Left ventricle myocardium inferior (tissue), 1 donor: ENCODE results near the gene TBPL2. TPM values are rescaled to one million over a fixed set of nuclear protein-coding genes. Genes with fewer than 3 reads are reported as not detected.
"Not testable (repeated sequence)": the region's sequence is repeated elsewhere in the genome, so short reads cannot be mapped to it uniquely, and the experiment has no call there.

ENCODE experiments used
- DNase-seq: peaks from one replicate; pipeline ENCODE4 v3.0.0-alpha.2; 2020
- H3K27ac ChIP-seq: fragments of 200-600 bp; replicated peaks from 2 replicates; pipeline ENCODE4 v1.8.0; 2021
- H3K27me3 ChIP-seq: fragments of 200-600 bp; 2 replicates; pipeline ENCODE4 v1.8.0; 2021; ENCODE audit warnings: low read depth
- H3K36me3 ChIP-seq: fragments of 200-600 bp; 2 replicates; pipeline ENCODE4 v1.8.0; 2021
- H3K4me1 ChIP-seq: fragments of 200-600 bp; 2 replicates; pipeline ENCODE4 v1.8.0; 2021
- H3K4me3 ChIP-seq: fragments of 200-600 bp; 2 replicates; pipeline ENCODE4 v1.8.0; 2021; ENCODE audit warnings: mild to moderate bottlenecking, moderate library complexity
- H3K9me3 ChIP-seq: fragments of 200-600 bp; replicated peaks from 2 replicates; pipeline ENCODE4 v1.8.0; 2021
- intact Hi-C: fragments of 100-400 bp; cut with micrococcal nuclease; formaldehyde crosslinking; loops from one replicate; pipeline ENCODE4 v1.11.0; 2022
- long read RNA-seq: library from polyadenylated mRNA; unstranded; transcript quantifications from one replicate; pipeline ENCODE4 v2.0.0, GENCODE V29; 2021
- total RNA-seq: library from RNA; stranded (reverse); fragmentation: NEBNext Ultra II Directional; extraction: Animal tissue kit (Norgen Biotek cat#: 25700); gene quantifications from one replicate; pipeline ENCODE4 v1.2.1, GENCODE V29; 2021
- TF ChIP-seq, protein P1 (sequence below): fragments of 200-600 bp; IDR thresholded peaks from 2 replicates; pipeline ENCODE4 v1.8.0; 2021; ENCODE audit warnings: antibody characterized with exemption, mild to moderate bottlenecking, borderline replicate concordance
- donor health status: DM: no; HTN: yes; CAD: no; lungs with severe emphysema.

Gene TBPL2
- not detected for total RNA-seq
- long read RNA-seq: 0 reads

DNA sequence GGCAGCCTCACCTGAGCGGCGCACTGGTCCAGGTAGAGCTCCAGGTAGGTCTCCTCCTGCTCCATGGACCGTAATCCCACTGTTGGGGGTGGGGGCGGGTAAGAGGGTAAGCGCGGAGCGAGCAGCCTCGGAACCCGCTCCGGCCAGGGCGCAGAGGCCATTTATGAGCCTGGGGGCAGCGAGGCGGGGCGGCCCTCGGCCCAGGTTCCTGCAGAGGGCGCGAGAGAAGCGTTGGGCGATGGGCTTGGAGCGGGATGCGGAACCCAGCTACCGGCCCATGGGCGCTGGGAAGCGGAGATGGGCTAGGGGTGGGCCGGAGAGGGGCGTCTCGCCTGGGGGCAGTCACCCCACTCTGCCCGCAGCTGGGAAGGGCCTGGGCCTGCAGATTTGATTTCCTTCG is at the start of gene TBPL2:
Gene TBPL2, minus strand, starts transcription at position 232 of the 400 bp plus-strand sequence. Its CDS starts 167 bp downstream, at position 65.
- Histone ChIP-seq H3K36me3 (no peaks in the 10 kb centered on the region), H3K27ac (no peak within 1 kb of the TSS), H3K27me3 (peaks cover 31% of the 10 kb centered on the region), H3K4me3 (peak within 1 kb of the TSS; percentile 27), H3K9me3 (no peaks in the 10 kb centered on the region), H3K4me1 (no peaks in the 10 kb centered on the region)
- intact Hi-C loops: loop anchor here (10.0 kb wide), 1 partner anchor 1044 kb away; no protein-coding TSS in a partner anchor
- TF ChIP-seq, protein P1, sequence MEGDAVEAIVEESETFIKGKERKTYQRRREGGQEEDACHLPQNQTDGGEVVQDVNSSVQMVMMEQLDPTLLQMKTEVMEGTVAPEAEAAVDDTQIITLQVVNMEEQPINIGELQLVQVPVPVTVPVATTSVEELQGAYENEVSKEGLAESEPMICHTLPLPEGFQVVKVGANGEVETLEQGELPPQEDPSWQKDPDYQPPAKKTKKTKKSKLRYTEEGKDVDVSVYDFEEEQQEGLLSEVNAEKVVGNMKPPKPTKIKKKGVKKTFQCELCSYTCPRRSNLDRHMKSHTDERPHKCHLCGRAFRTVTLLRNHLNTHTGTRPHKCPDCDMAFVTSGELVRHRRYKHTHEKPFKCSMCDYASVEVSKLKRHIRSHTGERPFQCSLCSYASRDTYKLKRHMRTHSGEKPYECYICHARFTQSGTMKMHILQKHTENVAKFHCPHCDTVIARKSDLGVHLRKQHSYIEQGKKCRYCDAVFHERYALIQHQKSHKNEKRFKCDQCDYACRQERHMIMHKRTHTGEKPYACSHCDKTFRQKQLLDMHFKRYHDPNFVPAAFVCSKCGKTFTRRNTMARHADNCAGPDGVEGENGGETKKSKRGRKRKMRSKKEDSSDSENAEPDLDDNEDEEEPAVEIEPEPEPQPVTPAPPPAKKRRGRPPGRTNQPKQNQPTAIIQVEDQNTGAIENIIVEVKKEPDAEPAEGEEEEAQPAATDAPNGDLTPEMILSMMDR: peak; percentile 40
- no peak for DNase-seq

DNA sequence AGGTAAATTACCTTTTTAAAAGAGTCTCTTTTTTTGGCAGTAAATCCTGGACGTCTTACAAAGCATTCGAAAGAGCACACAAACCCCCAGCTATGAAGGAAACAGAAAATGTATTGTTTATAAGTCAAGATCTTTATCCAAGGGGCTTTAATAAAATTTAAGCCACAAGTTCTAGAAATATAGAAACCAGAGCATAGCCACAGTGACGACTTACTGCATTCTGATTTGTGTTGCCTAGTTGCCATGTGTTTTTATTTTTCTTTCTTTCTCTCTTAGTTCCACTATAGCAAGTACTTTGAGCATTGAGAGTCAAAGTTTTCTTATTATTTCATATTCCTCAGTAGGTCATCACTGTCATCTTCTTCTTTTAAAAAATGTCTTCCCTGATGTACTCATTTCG is 47.8 kb upstream of the TBPL2 start:
- H3K4me1 ChIP-seq: no peaks in the 10 kb centered on the region
- H3K27ac ChIP-seq: no peak overlapping the region
- no peaks in the 10 kb centered on the region for H3K36me3 ChIP-seq
- no peaks in the 10 kb centered on the region for H3K27me3 ChIP-seq
- intact Hi-C loops: no loop called here
- DNase-seq: no peak
- TF ChIP-seq, protein P1: no peak
- H3K9me3 ChIP-seq: peaks cover 7% of the 10 kb centered on the region
- H3K4me3 ChIP-seq: no peak overlapping the region

DNA sequence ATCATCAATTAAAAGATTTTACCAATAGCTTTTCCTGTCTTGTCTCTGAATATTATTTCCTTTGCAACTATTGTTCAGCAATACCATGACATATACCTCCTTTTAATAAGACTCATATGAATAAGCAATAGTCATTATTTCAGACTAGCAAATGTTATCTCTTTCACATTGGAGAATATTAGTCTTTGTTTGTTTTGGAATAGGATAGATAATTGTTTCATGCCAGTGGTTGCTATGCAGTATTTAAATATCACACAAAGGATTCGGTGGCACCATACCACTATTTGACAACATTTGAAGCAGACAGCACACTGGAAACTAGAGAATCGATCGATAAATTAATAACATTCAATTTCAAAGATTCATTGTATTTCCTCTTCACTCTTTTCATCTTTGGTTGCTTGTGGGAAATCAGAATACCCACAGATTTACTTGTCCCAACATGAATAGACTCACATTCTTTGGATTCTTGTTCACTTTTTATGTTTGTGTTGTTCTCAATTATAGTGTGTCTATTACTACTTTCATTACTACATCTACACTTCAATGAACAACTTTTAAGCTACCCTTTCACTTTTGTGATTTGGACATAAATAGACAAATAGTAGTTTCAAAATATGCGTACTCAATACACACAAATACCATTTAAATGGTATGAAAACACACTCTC is 42.7 kb upstream of the TBPL2 start:
- intact Hi-C loops: no loop called here
- TF ChIP-seq, protein P1: no peak
- no peaks in the 10 kb centered on the region for H3K27me3 ChIP-seq
- DNase-seq: no peak
- no peak overlapping the region for H3K27ac ChIP-seq
- no peaks in the 10 kb centered on the region for H3K9me3 ChIP-seq
- H3K36me3 ChIP-seq: no peaks in the 10 kb centered on the region
- peaks cover 3% of the 10 kb centered on the region for H3K4me1 ChIP-seq
- H3K4me3 ChIP-seq: no peak overlapping the region

DNA sequence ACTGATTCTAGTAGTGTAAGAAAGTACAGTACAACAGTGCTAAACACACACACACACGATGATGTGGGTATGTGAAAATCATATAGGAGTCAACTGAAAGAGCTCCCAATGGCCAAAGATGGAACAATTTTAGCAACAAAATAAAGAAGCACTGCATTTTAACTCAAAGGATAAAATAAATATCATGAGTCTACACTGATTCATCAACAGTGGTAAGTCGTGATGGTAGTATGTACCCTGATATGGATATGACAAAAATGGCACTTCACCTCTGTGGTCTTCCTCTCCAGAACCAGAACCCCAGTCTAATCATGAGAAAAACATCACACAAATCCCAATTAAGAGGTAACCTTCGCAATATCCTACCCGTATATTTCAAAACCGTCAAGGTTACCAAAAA is 41.4 kb upstream of the TBPL2 start:
- no peaks in the 10 kb centered on the region for H3K36me3 ChIP-seq
- DNase-seq: no peak
- H3K27me3 ChIP-seq: no peaks in the 10 kb centered on the region
- TF ChIP-seq, protein P1: no peak
- no peak overlapping the region for H3K27ac ChIP-seq
- H3K4me3 ChIP-seq: no peak overlapping the region
- H3K9me3 ChIP-seq: no peaks in the 10 kb centered on the region
- intact Hi-C loops: no loop called here
- peaks cover 15% of the 10 kb centered on the region for H3K4me1 ChIP-seq

DNA sequence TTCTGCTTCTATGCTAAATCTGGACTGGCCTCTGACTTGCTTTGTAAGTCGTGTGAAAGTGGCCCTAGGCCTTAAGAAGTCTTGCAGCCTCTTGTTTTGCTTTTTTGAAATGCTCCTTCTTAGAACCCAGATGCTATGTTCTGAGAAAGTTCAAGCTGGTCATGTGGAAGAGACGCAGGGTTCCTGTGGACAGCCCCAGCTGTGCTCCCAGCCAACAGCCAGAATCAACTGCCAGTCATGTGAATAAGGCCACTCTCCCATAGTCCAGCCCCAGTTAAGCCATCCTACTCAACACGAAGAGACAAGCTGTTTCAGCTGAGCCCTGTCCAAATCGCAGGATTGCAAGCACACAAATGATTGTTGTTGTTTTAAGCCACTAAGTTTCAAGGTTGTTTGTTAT is 37.3 kb upstream of the TBPL2 start:
- Histone ChIP-seq H3K9me3 (no peaks in the 10 kb centered on the region), H3K36me3 (no peaks in the 10 kb centered on the region), H3K4me3 (no peak overlapping the region), H3K27me3 (no peaks in the 10 kb centered on the region), H3K4me1 (peaks cover 18% of the 10 kb centered on the region), H3K27ac (peak overlapping the region; percentile 39)
- peak; percentile 37 for DNase-seq
- TF ChIP-seq, protein P1: no peak
- intact Hi-C loops: no loop called here

DNA sequence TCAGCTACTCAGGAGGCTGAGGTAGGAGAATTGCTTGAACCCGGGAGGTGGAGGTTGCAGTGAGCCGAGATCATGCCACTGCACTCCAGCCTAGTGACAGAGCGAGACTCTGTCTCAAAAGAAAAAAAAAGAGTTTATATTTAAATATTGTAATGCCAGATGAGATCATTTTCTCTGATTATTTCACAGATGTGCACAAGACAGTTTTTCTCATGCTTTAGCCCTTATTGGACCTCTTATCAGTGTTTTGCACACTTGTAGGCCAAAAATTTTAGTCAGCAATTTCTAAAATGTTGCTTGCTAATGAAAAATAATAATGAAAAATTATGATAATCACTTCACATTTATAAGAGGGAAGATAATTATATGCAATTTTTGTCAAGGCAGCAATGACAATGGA is 36.0 kb upstream of the TBPL2 start:
- H3K9me3 ChIP-seq, DNase-seq, H3K27me3 ChIP-seq, H3K4me3 ChIP-seq, intact Hi-C loops, H3K36me3 ChIP-seq: not testable (repeated sequence)
- H3K27ac ChIP-seq: peak overlapping the region; percentile 39
- peaks cover 18% of the 10 kb centered on the region for H3K4me1 ChIP-seq
